Activated CD4-positive, CD25-positive, alpha-beta regulatory T cell treated with anti-CD3 and anti-CD28 coated beads, Interleukin-2, amount 50 U/mL, for 16 hours (primary cell): ENCODE measurements around the gene ILKAP.

ENCODE experiments used
- DNase-seq: peaks from one replicate; pipeline ENCODE4 v3.0.0-alpha.2; 2020; ENCODE audit warnings: low read depth, low spot score

The ILKAP gene

DNA sequence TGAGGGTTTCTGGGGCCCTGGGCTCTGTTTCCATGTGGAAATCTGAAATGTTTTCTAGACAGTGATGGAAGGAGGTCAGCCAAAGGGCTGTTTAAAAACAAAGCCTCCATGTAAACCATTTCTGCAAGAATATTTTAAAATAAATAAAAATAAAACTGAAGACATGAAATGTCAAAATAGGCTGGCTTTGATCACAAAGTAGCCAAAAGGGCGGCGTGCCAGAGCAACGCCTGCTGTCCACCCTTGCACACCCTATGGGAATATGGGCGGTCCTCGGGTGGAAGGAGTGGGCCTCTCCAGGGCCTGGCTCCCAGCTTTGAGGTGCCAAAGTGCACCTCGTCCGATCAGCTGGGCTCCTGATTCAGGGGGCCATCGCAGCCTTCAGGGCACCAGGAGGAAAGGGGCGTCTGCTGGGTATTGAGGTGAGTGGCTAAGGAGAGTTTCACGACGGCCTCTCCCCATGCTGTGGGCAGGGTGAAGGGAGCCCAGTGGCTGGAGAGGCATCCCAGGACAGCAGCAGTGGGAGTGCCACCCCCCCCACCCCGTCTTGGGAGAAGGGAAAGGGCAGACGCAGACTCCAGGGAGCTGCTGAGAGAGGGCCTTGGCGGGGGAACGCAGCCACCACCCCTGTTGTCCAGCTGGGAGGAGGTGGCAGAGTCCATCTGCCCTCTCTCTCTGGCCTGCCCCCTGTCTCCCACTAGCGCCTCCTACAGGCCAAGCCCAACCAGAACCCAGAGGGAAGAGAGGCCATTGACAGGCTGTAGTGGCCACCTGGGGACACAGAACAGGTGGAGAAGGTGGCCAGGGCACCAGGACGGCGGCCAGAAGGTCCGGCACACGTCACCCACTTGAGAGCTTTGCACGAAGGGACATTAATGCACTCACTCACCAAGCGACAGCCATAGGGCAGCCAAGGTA is 50.5 kb downstream of the ILKAP start:
- DNase-seq: no peak

DNA sequence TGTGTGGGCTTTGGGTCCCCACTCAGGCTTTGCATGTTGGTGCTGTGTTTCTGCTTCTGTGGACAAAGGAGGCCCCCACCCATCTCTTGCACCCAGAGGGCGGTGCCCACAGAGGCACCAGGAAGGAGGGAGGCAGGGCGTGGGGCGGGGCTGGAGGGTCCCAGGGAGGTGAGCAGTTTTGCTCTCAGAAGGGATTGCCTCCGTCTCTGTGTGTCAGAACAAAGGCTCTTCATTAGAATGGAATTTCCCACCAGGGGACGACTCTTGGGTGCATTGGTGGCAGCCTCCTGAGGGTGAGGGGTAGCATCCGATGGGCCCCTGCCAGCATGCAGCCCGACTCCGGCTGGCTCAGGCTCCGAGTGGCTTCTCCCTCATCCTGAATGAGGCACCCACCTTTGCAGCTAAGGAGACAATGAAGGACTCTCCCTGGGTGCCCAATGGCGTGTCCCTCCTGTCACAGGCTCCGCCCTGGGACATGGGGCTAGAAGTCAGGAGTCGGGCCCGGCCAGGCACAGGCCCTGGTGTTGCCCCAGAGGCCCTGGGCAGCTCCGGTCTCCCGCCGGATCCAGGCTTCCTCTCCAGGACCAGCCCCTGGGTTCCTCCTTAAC is 51.8 kb downstream of the ILKAP start:
- no peak for DNase-seq

DNA sequence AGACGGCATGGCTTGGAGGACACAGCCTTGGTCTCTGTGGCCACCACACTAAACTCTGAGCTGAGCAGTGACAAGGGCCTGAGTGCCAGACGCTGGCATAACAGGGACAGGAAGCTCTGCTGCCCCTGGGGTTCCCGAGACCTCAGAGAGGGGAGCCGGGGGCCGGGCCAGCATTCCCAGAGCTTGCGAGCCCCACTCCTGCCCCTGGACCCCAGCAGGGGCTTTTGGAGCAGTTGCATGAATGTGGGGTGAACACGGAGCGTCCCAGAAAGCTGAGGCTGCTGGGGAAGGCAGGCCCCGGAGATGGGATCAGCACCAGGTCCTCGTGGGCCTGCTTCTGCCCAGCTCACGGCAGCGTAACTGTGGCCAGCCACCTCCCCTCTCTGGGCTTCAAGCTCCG is 52.3 kb downstream of the ILKAP start:
- no peak for DNase-seq

DNA sequence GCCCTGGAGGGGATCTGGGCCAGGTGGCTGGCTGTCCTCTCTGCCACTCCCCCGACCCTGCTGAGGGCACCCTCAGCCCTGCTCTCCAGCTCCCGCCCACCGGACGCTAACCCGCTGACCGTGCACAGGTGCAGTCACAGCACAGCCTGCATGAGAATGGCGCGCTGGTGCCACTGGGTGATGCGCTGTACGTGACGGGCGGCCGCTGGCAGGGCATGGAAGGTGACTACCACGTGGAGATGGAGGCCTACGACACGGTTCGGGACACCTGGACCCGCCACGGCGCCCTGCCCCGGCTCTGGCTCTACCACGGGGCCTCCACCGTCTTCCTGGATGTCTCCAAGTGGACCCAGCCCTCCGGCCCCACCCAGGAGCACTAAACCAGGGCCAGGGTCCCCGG is 52.8 kb downstream of the ILKAP start:
- DNase-seq: no peak

DNA sequence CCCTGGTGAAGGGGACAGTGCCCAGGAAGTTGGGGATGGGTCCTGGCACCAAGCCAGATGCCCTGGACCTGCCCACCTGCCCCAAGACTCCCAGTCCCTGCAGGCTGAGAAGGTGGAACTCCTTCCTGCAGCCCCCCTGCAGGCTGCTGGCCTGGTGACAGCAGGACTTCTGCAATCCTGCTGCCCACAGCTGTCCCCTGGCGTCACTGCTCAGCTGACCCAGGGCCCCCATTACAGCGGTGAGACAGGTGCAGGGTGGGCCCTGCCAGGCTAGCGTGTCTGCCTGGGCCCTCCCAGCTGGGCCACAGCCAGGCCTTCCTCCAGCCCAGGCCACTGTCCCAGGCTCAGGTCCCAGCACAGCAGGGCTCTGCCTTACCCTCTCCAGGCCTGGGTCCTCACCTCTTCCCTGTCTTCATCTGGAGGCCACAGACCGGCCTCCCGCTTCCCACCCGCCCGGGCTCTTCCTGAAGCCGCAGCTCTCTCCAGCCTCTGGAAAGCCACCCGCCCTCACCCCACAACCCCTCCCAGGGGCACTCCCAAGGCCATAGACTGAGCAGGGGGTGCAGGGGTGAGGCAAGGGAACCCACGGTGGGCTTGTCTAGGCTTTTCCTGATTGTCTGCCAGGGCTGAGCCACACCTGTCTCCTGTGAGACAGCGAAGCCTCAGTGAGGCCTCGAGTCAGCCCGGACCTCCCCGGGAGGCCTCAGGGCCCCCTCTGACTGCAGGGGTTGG is 53.5 kb downstream of the ILKAP start:
- DNase-seq: no peak

DNA sequence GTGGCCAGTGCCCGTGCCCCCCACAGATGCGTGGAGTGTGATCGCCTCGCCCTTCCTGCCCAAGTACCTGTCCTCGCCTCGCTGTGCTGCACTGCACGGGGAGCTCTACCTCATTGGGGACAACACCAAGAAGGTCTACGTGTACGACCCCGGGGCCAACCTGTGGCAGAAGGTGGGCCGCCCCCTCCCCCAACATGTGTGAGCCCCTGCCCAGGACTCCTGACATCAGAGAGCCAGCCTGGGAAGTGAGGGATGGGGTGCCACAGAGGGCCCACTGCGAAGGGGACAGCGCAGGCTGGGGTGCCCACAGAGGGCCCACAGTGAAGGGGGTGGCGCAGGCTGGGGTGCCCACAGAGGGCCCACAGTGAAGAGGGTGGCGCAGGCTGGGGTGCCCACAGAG is 54.5 kb downstream of the ILKAP start:
- DNase-seq: no peak

DNA sequence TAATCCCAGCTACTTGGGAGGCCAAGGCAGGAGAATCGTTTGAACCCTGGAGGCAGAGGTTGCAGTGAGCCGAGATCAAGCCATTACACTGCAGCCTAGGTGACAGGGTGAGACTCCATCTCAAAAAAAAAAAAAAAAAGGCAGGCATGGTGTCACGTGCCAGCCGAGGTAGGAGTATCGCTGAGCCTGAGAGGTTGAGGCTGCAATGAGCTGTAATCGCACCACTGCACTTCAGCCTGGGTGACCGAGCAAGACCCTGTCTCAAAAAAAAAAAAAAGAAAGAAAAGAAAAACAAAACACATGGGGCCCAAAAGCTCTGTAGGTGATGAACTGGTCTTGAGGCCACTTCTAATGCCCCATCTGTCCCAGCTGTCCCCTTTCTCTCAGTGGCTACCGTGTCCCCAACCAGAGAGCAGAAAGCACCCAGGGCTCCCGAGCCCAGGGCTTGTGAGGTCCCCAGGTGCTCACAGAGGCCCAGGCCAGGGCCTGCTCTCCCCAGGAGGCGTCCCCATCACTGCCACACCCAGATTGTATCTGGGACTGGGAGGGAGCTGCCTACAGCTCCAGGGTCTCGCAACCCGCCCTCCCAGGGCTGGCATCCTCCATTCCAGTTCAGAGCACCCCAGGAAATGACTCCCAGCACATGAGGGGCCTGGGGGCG is 56.5 kb downstream of the ILKAP start:
- no peak for DNase-seq

DNA sequence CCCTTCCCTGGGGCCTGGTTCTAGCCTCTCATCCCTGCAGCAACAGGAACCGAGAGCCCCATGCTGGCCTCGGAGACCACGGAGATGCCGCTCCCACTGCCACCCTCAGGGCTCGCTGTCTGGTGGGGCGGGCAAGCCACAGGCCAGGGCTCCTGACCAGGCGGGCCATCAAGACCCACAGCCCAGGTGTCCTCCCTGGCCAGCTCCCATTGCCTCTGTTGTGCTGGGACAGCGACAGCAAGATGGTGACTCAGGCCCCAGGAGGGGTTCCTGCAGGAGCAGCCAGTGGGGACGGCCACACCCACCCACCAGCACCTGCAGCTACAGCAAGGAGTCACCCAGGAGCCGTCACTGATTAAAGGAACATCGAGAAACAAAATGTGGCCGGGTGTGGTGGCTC is 57.6 kb downstream of the ILKAP start:
- DNase-seq: no peak

DNA sequence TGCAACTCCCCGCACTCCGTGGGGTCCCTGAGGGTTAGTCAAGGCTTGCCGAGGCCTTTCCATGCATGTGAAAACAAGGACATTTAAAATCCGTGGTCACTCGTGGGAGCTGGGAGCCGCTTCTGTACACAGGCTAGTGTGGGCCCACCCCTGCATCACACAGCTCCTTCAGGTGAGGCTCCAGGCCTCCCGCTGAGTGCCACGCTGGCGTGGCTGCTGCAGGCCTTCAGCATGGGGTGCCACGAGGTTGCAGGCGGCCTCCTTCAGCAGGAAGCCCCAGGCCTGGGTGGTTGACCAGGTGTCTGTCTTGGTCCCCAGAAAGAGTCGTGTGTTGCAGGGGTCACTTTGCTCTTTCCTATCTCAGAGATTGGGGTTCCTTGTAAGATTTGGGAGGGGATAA is 58.4 kb downstream of the ILKAP start:
- no peak for DNase-seq

DNA sequence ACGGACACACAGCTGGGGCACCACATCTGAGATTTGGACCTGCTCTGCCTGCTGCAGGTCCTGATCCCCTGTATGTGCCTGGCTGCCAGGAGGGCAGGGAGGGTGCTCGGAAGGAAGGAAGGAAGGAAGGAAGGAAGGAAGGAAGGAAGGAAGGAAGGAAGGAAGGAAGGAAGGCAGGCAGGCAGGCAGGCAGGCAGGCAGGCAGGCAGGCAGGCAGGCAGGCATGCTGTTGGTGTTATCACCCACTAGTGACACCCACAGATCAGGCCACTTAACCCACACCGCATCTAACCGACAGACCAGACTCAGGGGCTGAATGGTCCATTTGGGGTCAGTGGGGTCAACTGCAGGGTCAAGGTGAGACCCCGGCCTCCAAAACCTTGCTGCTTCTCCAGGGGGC is 59.2 kb downstream of the ILKAP start:
- no peak for DNase-seq

DNA sequence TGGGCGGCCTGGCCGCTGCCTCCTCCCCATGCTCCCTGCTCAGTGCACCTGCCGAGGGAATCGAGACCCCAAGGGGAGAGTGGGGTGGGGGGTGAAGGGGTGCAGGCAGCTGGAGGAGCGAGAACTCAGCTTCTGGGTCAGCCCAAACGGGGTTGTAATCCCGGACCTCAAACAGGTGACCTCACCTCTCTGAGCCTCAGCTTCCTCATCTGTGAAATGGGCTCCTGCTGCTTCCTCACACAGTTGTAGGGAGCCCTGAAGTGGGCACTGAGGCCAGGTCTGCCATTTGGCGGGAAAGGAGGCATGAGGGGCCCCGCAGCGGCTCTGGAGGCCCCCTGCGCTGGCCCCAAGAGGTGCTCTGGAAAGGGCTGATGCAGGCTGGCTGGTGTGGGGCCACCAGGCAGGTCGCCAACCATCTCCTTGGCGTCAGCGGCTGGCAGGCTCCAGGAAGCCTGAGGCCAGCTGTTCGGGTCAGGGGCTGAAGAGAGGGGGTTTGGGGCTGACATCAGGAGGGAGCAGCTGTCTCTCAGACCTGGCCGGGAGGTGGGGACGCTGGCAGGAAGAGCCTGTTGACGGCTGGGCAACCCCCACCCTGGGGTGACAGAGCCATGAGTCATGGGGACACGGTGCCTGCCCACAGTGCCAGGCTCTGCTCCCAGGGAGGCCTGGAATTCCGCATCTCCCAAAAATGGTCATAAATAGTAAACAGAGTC is 60.1 kb downstream of the ILKAP start:
- no peak for DNase-seq

DNA sequence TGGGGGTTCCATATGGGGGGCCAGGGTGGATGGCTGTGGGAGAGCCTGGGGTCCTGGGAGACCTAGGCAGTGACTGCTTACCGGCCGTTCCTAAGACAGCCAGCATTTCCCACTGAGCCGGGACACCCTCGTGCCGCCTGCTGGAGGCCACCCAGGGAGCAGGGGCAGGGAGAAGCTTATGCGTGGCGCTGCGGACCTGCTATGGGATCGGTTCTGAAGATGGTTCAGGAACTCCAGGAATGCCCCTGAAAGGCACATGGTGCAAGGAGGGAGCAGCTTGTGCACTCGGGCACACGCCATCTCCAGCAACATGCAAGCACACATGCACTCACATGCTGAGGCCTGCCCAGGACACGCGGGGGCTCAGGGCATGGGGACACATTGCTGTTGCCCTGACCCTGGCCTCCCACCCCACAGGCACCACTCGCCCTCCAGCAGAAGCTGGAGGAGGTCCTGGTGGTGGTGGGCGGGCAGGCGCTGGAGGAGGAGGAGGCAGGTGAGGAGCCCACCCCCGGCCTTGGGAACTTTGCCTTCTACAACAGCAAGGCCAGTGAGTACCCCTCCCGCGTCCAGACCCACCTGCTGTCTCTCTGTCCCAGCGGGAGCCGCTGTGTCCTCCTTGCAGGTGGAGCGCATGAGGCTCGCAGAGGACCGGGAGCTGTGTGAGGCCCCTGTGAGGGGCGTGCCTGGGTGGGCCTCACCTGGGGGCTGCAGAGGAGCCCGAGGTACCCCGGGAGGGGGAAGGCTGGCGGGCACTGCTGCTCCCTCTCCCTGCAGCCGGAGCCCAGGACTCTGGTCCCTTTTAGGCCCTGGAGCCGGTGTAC is 60.9 kb downstream of the ILKAP start:
- no peak for DNase-seq

DNA sequence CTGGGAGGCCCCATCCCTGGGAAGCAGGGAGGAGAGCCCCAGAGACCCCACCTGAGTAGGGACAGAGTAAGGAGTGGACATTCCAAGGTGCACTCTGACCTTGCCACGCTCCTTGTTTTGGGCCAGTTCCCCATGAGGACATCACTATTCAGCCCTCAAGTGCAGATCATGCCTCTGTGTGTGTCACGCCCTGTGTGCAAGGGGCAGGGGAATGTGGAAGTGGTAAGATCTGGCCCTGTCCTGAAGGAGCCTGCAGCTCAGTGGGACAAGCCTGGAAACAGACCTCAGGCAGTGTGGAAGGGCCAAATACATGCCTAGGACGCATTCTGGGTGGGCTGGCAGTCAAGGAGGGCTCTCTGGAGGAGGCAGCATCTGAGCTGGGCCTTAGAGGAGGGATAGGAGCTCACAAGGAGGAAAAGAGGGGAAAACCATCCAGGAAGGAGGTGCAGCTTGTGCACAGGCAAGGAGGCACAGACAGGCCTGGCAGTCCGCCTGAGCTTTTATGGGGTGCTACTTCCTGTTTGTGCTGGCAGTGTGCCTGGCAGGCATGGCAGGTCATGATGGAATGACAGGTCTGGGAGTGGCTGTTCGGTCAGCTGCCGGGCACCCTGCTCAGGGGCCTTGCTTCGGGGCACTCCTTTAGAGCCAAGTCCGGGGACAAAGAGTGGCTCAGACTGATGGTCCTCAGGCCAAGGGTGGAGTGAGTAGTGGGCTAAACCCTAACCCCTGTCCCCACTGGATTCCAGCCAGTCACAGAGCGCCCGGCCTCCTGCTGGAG is 61.8 kb downstream of the ILKAP start:
- DNase-seq: no peak

DNA sequence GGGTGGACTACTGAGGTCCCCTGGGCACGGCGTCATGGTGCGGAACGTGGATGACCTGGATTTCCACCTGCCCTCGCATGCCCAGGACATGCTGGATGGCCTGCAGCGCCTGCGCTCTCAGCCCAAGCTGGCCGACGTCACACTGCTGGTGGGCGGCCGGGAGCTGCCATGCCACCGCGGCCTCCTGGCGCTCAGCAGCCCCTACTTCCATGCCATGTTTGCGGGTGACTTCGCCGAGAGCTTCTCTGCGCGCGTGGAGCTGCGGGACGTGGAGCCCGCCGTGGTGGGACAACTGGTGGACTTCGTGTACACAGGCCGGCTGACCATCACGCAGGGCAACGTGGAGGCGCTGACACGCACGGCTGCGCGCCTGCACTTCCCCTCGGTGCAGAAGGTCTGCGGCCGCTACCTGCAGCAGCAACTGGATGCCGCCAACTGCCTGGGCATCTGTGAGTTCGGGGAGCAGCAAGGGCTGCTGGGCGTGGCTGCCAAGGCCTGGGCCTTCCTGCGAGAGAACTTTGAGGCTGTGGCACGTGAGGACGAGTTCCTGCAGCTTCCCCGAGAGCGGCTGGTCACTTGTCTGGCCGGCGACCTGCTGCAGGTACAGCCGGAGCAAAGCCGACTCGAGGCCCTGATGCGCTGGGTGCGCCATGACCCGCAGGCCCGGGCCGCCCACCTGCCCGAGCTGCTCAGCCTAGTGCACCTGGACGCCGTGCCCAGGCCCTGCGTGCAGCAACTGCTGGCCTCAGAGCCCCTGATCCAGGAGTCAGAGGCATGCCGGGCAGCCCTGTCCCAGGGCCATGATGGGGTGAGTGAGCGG is 62.6 kb downstream of the ILKAP start:
- no peak for DNase-seq

DNA sequence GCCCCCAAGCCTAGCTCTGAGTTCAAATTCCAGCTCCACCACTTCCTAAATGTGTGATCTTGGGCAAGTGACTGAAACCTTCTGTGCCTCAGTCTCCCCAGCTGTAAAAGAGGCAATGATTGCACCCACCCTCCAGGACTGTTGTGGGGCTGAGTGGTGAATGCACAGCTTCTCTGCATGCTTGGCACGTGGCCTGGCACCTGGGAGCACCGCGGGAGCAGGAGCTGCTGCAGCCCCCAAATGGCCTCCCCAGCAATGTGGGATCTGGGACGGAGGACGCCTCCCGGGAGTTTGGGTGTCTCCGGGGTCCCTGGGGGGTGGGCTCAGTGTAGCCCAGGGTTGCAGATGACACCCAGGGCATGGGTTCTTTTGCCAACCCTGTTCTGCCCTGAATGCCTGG is 63.5 kb downstream of the ILKAP start:
- no peak for DNase-seq

DNA sequence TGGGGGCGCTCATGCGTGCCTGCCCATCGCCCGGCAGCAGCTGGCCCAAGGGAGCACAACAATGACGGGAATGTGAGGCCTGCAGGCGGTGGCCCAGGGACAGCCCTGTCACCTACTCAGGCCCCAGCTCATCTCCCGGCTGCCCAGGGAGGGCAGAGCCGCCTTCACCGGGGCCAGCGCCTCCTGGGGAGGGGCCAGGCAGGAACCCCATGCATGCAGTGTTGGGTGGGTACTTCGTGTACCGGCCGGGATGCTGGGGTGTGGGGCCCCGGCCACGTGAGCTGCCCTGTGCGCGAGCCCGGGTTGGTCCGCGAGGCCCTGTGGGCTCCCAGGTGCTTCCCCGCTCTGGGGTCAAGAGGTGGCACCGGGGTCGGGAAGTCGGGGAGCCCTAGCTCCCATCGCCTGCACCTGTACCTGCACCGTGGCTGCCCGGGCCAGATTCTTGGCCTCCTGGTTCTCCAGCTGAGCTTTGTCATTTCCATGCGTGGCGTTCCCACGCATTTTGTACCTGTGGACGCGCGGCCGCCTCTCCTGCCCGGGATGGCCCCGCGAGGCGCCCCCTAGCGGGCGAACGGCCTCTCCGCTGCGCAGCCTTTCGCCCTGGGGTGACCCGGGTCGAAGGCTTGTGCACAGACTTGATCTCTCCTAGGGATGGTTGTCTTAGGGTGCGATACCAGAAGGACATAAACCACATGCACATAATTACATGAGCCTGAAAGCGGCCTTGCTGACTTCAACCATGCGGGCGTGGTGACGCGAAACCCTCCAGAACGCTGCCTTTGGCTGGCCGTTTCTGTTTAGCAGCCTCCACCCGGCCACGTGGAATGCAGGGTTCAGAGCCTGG is 64.1 kb downstream of the ILKAP start:
- no peak for DNase-seq

DNA sequence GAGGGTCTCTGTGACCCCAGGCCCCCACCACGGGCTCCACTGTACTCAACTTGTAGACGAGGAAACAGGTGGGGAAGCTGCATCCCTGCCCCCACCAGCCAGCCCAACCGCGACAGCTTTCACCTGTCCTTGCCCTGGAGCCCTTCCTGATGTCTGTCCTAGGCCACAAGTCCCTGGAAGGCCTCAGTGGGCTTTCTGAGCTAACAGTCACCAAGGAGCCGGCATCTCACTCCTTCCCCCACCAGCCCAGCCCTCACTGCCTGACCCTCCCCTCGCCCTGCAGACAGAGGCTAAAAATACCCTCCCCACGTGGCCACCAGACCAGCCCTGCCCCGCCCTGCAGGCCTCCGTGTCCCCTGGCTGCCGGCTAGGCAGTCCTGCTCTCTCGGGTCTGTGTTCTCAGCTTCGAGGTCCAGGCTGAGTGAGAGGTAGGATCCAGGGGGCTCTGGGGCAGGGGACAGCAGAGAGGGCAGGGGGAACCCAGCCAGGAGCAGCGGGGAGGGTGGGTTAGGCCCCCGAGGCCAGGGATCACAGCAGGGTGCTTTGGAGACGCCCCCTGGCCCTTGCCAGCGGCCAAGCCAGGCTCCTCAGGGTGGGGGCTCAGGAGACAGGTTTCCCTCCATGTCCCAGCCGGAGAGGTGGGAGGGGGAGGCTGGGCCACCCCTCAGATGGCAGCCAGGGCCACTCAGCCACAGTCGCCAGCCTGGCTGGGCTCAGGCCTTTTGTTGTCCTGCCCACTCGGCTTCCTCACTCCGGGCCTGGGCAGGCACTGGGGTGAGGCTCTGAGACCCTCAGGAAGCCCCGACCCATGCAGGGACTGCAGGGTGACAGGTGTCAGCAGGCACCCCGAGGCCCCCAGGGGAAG is 64.9 kb downstream of the ILKAP start, which contains the start of gene KLHL30:
TSS of gene KLHL30 (plus strand) at position 338 of the 865 bp plus-strand sequence. CDS start 2,087 bp downstream, outside the sequence.
- no peak for DNase-seq
